ENCODE results near the gene PPFIA3.

The PPFIA3 gene

DNA sequence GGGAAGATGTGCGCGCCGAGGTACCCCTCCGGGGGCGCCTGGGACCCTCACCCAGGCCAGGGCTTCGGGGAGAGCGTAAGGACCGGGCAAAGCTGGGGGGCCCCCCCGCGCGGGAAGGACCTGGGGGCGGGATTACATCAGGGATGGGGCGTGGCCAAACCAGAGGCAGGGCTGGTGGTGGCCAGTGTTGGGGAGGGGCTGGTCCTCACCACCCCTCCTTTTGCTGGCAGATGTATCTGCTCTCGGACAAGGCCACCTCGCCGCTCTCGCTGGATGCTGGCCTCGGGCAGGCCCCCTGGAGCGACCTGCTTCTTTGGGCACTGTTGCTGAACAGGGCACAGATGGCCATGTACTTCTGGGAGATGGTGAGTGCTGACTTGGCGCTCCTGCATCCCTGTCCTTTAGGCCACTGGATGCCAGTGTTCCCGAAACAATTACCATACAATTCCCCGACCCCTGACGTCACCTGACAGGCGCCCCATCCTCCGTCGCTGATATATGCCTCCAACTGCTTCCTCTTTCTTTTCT lies 63.6 kb downstream of the PPFIA3 start:
- no peak for DNase-seq (ENCODE audit: low spot score)

DNA sequence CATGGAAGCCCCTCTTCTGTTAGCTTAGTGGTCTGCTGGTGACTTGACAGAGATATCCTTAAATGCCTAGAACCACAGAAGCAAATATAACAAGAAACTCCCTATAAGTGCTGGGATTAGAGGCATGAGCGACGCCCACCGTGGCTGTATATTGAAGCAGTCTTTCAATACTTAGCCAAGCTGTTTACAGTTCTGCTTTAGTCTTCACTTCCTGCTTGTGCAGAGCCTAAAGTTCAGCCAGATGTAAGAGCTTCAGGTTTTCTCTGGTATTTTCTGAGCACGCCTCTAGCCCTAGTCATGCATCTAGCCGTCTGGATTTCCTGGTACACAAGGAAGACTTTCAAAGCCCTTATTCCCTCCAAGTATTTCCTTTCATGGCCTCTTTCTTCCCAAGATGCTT lies 66.8 kb downstream of the PPFIA3 start:
- DNase-seq (ENCODE audit: low spot score): no peak

DNA sequence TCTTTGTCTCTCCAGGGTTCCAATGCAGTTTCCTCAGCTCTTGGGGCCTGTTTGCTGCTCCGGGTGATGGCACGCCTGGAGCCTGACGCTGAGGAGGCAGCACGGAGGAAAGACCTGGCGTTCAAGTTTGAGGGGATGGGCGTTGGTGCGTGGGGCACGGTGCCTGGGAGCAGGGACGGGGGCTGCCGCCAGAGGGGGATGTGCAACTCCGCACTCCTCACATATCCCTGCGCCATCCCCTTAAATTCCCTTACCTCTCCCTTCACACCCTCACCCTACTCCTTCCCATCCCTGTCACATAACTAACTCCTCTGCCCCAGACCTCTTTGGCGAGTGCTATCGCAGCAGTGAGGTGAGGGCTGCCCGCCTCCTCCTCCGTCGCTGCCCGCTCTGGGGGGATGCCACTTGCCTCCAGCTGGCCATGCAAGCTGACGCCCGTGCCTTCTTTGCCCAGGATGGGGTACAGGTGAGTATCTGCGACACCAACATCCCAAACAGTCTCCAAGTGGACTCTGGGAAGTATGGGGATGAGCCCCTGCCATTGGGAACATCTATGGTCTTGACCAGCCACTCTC lies 69.4 kb downstream of the PPFIA3 start:
- no peak for DNase-seq (ENCODE audit: low spot score)

DNA sequence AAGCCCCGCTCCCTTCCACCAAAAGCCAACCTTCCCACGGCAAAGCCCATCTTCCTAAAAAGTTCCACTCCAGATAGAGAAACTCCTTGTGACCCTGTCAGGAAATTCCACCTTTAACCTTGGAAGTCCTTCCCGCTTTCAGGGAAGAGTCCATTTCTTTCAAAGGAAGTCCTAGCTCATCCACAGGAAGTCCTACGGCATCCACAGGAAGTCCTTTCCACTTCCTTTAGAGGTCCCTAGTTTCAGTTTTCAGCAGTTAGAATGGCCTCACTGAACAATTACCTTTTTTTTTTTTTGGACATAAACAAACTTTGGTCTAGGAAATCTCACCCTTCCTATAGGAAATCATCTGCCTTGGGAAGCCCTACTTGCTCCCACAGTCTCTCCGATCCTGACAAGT lies 69.9 kb downstream of the PPFIA3 start:
- DNase-seq (ENCODE audit: low spot score): no peak

GRCh38 chr19:49190781-49191180 lies 71.4 kb downstream of the PPFIA3 start:
- no peak for DNase-seq (ENCODE audit: low spot score)

GRCh38 chr19:49193822-49194394 lies 74.6 kb downstream of the PPFIA3 start:
- DNase-seq (ENCODE audit: low spot score): no peak

DNA sequence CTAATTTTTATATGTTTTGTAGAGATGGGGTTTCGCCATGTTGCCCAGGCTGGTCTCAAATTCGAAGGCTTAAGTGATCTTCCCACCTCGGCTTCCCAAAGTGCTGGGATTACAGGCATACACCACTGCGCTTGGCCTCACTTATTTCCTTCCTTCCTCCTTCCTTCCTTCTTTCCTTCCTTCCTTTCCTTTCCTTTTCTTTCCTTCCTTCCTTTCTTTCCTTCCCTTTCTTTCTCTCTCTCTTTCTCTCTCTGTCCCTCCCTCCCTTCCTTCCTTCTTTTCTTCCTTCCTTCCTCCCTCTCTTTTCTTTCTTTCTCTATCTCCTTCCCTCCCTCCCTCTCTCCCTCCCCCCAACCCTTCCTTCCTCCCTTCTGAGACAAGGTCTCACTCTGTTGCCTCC lies 75.1 kb downstream of the PPFIA3 start:
- DNase-seq (ENCODE audit: low spot score): no peak

GRCh38 chr19:49196527-49197240 lies 77.3 kb downstream of the PPFIA3 start:
- DNase-seq (ENCODE audit: low spot score): no peak

DNA sequence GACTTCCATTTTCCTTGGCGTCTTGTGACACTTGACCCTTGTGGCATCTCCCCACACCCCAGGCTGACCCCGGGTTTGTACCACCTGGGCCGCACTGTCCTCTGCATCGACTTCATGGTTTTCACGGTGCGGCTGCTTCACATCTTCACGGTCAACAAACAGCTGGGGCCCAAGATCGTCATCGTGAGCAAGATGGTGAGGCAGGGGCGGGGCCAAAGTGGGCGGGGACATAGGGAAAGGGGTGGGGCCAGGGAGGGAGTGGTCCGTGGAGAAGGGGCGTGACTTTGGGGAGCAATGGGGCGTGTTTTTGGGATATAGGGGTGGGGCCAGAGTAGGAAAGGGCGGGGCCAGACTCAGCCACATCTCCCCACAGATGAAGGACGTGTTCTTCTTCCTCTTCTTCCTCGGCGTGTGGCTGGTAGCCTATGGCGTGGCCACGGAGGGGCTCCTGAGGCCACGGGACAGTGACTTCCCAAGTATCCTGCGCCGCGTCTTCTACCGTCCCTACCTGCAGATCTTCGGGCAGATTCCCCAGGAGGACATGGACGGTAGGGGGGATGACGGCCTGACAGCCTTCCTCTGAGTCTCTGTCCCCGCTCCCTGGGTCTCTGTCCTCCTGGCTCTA lies 81.0 kb downstream of the PPFIA3 start:
- DNase-seq (ENCODE audit: low spot score): no peak

Measured in activated CD4-positive, alpha-beta T cell treated with anti-CD3 and anti-CD28 coated beads, Interleukin-2, Interleukin-4, amounts not matched to agents 100 ng/mL and 50 ng/mL, durations not matched to agents 16 hours and 8 hours (primary cell).